NCI-H2107 treated with DMSO at 0.1 percent for 48 hours (cell line): ENCODE measurements around the gene KCNH6.

Experiments
- DNase-seq: peaks from one replicate; lab custom pipeline; 2025; ENCODE audit not compliant: unreplicated experiment; lab: John Stamatoyannopoulos, UW

Gene KCNH6

DNA sequence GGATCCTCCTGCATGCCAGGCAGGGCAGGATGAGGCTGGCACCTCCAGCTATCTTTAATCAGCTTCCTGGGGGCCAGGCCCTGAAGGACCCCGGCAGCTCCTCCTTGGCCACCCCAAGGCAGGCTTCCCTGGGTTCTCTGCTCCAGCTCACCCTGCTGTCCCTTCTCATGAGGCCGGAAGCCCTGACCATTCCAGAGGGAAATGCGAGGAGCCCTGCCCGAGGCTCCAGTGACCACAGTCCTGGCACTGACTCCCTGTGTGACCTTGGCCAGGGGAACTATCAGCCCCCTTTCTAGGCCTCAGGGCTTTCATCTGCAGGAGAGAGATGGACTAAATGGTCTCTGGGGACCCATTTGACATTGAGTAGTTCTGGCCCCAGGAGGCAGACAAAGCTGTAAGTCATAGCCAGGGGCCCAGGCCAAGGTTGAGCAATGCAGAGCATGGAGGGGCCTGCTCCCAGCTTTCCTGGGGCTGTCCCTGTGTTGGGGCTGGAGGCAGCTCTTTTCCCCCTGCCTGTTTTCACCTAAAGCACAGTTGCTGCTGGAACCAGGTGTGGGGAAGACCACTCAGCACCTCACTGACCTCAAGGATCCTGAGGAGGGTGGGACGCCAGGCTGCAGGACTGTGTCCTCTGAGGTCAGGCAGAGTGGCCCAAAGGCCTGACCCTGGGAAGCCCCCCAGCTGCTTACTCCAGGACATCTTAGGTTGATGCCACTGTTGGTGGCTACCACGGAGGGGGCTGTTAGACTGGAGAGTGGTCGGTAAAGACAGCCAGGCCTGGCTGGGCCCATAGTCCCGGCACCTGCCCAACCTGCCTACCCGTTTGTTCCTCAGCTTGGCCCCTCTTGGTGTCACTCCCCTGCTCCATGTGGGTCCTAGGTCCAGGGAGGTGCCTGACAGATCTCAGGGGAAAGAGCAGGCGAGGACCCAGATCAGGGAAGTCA is 8.1 kb downstream of the KCNH6 start:
- no peak for DNase-seq

DNA sequence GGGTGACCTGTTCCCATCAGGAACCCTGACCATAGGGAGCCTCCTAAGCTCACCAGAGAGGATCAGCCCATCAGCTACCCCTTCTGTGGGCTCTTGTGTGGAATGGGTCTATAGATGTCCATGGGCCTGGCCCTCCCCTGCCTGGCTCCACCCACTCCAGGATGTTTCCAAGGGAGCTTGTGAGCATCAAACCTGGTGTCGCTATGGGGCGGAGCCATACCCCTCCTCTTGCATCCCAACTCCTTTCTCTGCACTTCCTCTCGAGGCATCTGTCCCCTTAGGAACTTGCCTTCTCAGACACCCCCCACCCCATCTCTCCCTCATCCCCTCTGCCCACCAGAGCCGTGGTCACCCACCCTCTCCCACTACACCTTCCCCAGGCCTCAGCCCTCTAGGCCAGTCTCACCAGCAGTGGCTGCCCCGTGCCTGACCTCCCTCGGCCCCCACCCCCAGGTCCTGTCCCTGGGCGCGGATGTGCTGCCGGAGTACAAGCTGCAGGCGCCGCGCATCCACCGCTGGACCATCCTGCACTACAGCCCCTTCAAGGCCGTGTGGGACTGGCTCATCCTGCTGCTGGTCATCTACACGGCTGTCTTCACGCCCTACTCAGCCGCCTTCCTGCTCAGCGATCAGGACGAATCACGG is 10.4 kb downstream of the KCNH6 start:
- DNase-seq: no peak

DNA sequence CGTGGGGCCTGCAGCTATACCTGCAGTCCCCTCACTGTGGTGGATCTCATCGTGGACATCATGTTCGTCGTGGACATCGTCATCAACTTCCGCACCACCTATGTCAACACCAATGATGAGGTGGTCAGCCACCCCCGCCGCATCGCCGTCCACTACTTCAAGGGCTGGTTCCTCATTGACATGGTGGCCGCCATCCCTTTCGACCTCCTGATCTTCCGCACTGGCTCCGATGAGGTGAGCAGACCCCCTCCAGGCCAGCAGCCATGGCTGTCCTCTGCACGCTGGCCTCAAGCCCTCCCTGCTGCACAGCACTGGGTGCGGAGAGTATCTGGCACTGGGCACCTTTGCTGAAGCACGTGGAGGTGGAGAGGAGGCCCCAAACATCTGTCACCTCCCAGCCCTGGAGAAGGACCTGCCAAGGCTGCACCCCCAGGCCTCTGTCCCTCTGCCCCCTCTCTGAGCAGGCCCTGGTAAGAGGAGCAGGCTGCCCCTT is 11.0 kb downstream of the KCNH6 start:
- no peak for DNase-seq

DNA sequence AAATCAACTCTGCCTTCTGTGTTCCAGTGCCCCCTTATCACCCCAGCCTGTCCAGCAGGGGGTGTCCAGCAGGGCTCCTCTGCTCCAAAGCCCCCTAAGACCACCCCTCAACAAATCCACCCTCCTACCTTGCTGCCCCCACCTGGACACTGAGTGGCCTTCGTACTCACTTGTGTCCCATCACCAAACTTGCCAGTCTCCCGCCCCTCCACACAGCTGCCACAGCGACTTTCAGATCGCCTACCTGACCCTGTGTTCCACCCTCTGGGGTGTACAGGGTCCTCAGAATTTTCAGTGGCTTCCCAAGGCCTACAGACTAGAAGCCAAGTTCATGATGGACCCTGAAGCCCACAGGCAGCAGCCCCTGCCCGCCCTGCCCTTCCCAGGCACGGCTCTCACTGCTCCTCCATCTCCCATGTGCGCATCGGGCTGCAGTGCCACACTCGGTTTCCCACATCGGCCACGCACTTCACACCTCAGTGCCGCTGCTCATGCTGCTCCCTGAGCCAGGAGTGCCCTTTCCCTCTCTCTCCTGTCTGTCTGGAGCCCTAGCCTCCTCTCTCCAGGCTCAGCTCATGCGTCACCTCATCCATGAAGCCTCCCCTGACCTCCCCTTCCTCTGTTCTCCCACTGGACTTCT is 11.8 kb downstream of the KCNH6 start:
- DNase-seq: no peak

DNA sequence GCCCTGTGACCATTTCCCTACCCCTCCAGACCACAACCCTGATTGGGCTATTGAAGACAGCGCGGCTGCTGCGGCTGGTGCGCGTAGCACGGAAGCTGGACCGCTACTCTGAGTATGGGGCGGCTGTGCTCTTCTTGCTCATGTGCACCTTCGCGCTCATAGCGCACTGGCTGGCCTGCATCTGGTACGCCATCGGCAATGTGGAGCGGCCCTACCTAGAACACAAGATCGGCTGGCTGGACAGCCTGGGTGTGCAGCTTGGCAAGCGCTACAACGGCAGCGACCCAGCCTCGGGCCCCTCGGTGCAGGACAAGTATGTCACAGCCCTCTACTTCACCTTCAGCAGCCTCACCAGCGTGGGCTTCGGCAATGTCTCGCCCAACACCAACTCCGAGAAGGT is 12.5 kb downstream of the KCNH6 start:
- no peak for DNase-seq

DNA sequence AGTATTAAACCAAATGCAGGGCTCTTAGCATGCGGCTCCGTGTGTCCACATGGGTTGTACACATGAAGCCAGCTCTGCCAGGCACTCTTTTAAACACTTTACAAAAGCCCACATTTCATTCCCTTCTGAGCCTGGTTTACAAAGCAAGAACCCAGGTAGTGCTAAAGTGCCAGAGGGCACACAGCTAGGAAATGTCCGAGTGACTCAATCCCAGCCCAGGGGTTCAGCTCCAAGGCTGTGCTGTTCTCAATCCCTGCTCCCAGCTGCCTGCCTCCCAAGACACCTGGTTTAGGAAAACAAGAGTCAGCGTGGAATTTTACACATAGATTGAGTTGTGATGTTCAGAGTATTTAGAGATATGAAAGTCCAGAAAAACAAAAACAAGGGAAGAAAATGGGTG is 13.8 kb downstream of the KCNH6 start:
- no peak for DNase-seq

DNA sequence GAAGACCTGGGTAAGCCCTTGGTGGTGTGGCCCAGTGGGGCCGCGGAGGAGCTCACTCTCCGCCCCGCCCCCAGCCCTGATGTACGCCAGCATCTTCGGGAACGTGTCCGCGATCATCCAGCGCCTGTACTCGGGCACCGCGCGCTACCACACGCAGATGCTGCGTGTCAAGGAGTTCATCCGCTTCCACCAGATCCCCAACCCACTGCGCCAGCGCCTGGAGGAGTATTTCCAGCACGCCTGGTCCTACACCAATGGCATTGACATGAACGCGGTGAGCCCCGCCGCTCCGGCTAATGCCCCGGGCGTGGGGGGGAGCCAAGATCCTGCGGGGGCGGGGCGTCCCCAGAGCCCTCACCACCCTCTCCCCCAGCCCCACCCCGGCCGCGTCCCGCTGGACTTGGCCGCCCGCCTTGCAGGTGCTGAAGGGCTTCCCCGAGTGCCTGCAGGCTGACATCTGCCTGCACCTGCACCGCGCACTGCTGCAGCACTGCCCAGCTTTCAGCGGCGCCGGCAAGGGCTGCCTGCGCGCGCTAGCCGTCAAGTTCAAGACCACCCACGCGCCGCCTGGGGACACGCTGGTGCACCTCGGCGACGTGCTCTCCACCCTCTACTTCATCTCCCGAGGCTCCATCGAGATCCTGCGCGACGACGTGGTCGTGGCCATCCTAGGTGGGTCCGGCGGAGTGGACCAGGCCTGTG is 15.0 kb downstream of the KCNH6 start:
- peak; percentile 24 for DNase-seq

DNA sequence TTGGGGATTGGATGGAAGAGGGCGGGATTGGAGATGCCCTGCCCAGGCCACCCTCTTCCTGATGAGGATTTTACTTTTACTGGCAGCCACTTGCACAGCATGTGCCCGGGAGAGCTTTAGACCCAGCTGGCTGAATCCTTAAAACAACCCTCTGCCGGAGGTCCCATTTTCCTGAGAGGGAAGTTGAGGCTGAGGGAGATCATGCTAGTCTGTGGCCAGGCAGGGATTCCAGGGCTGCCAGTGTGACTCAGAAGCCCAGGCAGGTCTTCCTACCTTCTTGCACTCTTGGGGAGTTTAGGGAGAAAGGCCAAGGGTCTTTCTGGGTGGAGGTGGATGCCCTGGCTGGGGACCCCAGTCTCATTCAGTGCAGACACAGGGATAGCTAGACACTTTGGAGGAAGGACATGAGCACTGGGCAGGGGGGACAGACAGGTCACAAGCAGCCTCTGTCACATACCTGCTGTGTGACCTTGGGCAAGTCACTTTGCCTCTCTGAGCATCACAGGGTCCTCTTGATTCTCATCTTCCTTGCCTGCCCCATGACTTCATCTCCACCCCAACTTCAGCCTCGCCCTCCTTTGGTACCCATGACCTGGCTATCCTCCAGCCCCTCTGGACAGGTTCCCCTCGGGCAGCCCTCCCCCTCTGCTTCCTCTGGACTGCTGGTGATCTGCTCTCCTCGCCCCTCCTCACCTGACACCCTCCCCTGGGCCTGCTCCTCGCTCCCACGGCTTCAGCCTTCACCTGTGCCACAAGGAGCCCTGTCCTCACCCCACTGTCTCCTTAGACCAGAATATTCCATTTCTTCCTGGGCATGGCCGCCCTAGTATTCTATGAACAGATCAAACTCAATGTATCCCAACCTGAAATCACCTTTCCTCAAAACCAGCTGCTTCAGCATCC is 15.8 kb downstream of the KCNH6 start:
- no peak for DNase-seq

DNA sequence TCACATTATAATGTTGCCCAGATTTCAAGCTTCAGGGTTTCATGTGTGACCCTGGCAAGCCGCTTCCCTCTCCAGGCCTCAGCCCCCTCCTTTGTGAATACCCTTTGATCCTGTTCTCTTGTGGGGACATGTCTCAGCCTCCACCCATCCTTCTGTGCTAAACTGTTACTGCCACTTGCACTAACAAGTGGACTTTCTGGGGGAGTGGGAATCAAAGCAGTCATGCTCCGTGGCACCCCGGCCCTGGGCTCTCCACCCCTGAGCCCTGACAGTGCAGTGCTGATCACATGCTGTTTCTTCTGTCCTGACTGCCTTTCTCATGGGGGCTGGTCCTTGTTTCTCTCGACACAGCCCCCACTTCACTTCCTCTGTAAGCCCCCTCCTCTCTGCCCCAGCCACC is 17.4 kb downstream of the KCNH6 start:
- DNase-seq: no peak

DNA sequence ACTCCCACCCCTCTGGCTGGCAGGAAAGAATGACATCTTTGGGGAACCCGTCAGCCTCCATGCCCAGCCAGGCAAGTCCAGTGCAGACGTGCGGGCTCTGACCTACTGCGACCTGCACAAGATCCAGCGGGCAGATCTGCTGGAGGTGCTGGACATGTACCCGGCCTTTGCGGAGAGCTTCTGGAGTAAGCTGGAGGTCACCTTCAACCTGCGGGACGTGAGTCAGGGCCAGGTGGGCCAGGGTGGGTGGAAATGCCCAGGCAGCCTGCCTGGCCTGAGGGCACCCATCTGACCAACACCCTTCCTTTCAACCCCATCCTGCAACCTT is 19.0 kb downstream of the KCNH6 start:
- no peak for DNase-seq

DNA sequence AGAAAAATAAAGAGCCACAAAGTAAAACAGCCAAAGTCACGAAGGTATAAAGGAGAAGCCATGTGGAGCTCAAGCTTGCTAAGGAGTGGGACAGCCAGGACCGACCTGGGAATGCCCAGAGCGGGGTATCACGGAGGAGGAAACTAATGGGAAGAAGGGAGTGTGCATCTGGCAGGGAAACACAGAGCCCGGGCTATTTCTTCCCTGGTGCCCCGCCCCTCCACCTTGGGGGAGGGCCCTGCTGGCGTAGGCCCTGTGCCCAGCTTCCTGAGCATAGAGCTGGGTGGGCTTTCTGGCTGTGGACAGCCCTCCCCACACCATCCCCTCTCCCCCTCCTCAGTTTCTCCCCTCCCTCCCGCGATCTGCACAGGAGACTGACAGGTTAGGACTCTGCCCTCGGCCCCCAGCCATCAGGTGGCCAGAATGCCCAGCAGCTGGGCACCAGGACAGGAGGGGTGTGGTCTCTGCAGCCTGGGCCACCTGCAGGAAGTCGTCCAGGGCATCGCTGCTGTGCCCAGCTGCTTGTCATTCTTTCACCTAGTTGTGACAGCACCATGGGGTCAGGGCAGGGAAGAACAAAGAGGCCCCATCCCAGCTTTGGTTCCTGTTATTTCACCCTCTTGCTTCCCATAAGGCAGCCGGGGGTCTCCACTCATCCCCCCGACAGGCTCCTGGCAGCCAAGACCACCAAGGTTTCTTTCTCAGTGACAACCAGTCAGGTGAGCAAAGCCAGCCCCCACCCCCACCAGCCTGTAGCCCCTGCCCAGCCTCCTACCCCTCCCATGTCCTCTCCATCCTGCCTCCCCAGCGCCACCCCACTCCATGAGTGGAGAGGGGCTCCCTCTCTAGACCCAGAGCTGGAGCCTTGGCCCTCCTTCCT is 20.0 kb downstream of the KCNH6 start:
- no peak for DNase-seq

DNA sequence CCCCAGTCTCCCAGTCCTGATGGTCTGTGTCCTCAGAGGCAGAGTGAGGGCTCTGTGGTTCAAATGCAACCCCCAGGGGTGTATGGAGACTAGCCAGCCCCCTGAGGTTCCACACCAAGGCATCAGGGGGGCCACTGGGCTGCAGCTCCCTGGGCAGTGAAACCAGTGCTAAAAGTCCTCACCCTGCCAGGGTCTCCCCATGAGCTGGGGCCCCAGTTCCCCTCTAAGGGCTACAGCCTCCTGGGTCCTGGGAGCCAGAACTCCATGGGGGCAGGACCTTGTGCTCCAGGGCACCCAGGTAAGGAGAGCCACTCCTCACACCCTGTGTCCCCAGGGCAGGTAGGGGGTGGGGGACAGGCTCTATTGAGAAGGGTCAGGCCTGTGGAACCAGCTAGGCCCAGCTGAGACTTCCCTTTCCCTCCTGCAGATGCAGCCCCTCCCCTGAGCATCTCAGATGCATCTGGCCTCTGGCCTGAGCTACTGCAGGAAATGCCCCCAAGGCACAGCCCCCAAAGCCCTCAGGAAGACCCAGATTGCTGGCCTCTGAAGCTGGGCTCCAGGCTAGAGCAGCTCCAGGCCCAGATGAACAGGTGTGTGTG is 20.8 kb downstream of the KCNH6 start:
- DNase-seq: no peak

DNA sequence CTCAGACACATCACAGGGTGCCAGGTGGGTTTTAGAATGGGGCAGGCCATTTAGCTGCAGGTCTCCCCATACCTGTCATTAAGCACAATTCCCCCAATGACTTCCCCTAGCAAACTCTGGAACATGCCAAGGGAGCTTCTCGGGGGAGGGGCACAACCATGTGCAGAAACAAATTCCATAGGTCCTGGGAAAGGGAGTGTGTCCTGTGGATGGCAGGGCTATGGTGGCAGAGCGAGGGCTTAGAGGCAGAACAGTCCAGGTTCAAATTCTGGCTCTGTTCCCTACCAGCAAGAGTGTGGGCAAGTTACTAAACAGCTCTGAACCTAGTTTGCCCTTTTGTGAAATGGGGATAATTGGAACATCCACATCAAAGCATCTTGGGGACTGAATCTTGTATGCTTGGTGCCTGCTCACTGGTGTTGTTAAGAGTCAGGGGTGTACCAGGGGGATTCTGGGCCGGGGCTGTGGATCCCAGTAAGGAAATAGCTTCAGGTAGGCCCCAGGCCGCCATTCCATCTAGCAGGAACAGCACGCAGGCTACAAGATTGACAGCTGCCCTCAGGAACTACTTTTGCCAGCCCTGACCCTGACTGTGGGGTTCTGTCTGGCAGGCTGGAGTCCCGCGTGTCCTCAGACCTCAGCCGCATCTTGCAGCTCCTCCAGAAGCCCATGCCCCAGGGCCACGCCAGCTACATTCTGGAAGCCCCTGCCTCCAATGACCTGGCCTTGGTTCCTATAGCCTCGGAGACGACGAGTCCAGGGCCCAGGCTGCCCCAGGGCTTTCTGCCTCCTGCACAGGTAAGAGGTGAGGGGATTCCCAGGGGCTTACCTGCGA is 21.5 kb downstream of the KCNH6 start:
- no peak for DNase-seq

DNA sequence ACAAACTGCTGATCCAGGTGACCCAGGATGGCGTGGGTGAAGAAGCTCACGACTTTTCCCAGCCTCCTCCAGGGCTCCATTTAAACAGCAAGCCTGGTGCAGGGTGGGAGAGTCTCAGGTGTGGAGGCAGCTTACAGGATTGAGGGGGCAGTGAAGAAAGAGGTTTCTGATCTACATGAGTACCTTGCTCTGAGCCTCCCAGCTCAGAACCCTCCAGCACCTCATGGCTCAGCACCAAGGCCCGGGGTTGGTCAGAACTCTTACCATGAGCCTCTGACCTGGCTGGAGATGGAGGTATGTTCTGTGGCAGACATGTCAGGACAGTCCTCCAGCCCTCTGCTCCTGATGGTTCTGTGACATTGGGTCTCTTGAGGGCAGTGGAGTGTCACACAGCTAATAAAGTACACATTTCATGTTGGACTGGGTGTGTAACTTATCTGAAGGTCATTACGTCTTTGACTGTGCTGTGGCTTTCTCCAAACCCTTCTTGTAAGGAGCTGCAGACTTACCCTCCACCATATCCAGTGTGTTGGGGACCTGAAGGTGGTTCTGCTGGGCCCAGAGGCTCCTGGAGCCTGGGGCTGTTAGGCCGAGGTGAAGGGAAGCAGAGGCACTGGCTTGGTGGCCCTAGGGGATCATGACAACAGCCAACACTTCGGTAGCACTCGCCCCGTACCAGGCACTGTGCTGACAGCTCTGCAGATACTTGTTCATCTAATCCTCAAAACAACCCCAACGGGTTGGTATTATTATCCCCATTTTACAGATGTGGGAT is 23.3 kb downstream of the KCNH6 start:
- DNase-seq: no peak

DNA sequence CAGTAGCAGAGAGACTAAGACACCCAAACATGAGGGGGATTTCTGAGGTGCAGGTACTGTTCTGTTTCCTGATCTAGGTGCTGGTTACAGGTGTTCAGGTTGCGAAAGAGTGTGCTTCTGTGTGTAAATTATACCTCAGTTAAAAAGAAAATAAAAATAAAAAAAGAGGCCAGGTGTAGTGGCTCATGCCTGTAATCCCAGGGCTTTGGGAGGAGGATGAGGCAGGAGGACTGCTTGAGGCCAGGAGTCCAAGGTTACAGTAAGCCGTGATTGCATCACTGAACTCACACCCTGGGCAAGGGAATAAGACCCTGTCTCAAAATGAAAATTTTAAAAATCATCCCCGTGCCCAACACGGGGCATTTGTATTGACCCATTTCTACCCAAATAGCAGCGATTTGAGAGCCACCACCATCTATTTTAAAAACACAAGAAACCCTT is 23.9 kb downstream of the KCNH6 start:
- DNase-seq: no peak

DNA sequence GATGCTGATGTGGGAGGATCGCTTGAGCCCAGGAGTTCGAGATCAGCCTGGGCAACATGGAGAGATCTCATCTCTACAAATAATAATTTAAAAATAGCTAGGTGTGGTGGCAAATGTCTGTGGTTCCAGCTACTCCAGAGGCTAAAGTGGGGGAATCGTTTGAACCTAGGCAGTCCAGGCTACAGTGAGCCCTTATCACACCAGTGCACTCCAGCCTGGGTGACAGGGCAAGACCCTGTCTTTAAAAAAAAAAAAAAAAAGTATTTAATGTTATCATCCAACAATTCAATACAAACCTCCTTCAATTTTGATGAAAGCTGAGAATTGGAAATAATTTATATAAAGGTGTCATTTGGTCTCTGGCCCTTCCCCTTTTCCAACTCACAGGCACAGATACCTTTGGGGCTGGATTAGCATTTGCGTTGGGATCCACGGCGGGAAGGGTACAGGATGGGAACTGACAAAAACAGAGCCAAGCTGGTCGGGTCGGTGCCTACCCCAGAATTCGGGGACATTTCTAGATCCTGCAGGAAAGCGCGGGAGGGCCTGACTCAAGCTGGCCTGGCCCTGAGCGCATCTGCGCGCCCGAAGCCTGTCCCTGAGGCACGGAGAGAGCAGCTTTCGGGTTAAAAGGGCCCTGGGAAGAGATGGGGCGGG is 26.3 kb downstream of the KCNH6 start:
- DNase-seq: no peak
